IgD-negative memory B cell (primary cell): ENCODE measurements around the gene GRPEL2. TPM values are rescaled to one million over a fixed set of nuclear protein-coding genes. Genes with fewer than 3 reads are reported as not detected.
"Not testable (repeated sequence)": the region's sequence is repeated elsewhere in the genome, so short reads cannot be mapped to it uniquely, and the experiment has no call there.

ENCODE experiments used
- H3K27ac Mint-ChIP-seq, 3 donors: one replicate each; pipeline ENCODE4 v1.8.0; 2020 to 2022; ENCODE audit warnings: mild to moderate bottlenecking in 3 of 3, mixed read lengths in 3 of 3, moderate library complexity in 1 of 3
- H3K27me3 Mint-ChIP-seq: one replicate; pipeline ENCODE4 v1.8.0; 2021; ENCODE audit warnings: mixed read lengths
- H3K36me3 Mint-ChIP-seq: one replicate; pipeline ENCODE4 v1.8.0; 2020; ENCODE audit warnings: mild to moderate bottlenecking, mixed read lengths
- H3K4me1 Mint-ChIP-seq, 3 donors: one replicate each; pipeline ENCODE4 v1.8.0; 2020 to 2022; ENCODE audit warnings: mixed read lengths in 3 of 3, mild to moderate bottlenecking in 1 of 3
- H3K4me3 Mint-ChIP-seq, 4 donors: one replicate each; pipeline ENCODE4 v1.8.0; 2020 to 2022; ENCODE audit warnings: mild to moderate bottlenecking in 4 of 4, mixed read lengths in 4 of 4, moderate library complexity in 3 of 4
- H3K9me3 Mint-ChIP-seq, 3 donors: one replicate each; pipeline ENCODE4 v1.8.0; 2020 to 2021; ENCODE audit warnings: mixed read lengths in 3 of 3, mild to moderate bottlenecking in 1 of 3
- polyA plus RNA-seq: library from polyadenylated mRNA; unstranded; fragments of 300-500 nt; fragmentation: Illumina TruSeq; gene quantifications from one replicate; pipeline ENCODE4 v1.2.3, GENCODE V29; 2021

GRPEL2 gene
- polyA plus RNA-seq, 1 donor from 2014 or later, result 1.8 TPM

- H3K4me3 Mint-ChIP-seq, result no peak overlapping the region
- H3K36me3 Mint-ChIP-seq, result no peaks in the 10 kb centered on the region
- H3K4me1 Mint-ChIP-seq, result peaks cover 0 to 3% (median 1%) of the 10 kb centered on the region in 3 donors
- H3K9me3 Mint-ChIP-seq, result no peaks in the 10 kb centered on the region
- H3K27me3 Mint-ChIP-seq, result peaks cover 5% of the 10 kb centered on the region
- H3K27ac Mint-ChIP-seq, result peak overlapping the region in 1 of 3 donors; percentile 26
Observed at GRCh38 chr5:149386166-149386565, 40.9 kb downstream of the GRPEL2 start.

GRCh38 chr5:149387081-149387631 lies 41.9 kb downstream of the GRPEL2 start:
- H3K27ac Mint-ChIP-seq, result no peak overlapping the region
- H3K4me3 Mint-ChIP-seq, result peak overlapping the region in 1 of 4 donors; percentile 55
- no peaks in the 10 kb centered on the region for H3K4me1 Mint-ChIP-seq
- H3K9me3 Mint-ChIP-seq, result no peaks in the 10 kb centered on the region
- H3K27me3 Mint-ChIP-seq, result peaks cover 4% of the 10 kb centered on the region
- H3K36me3 Mint-ChIP-seq, result no peaks in the 10 kb centered on the region

GRCh38 chr5:149387982-149388381 lies 42.7 kb downstream of the GRPEL2 start:
- Mint-ChIP-seq H3K27me3 (peaks cover 4% of the 10 kb centered on the region), H3K4me1 (no peaks in the 10 kb centered on the region), H3K27ac (no peak overlapping the region), H3K4me3 (no peak overlapping the region), H3K36me3 (no peaks in the 10 kb centered on the region), H3K9me3 (no peaks in the 10 kb centered on the region)

- no peaks in the 10 kb centered on the region for H3K4me1 Mint-ChIP-seq
- H3K9me3 Mint-ChIP-seq, result no peaks in the 10 kb centered on the region
- peaks cover 4% of the 10 kb centered on the region for H3K27me3 Mint-ChIP-seq
- H3K36me3 Mint-ChIP-seq, result no peaks in the 10 kb centered on the region
- H3K27ac Mint-ChIP-seq, result no peak overlapping the region
- no peak overlapping the region for H3K4me3 Mint-ChIP-seq
Observed at GRCh38 chr5:149388498-149389190, 43.3 kb downstream of the GRPEL2 start.

GRCh38 chr5:149389552-149390495 lies 44.5 kb downstream of the GRPEL2 start:
- H3K4me1 Mint-ChIP-seq, result no peaks in the 10 kb centered on the region
- no peaks in the 10 kb centered on the region for H3K36me3 Mint-ChIP-seq
- H3K9me3 Mint-ChIP-seq, result no peaks in the 10 kb centered on the region
- H3K27me3 Mint-ChIP-seq, result peaks cover 4% of the 10 kb centered on the region
- no peak overlapping the region for H3K27ac Mint-ChIP-seq
- no peak overlapping the region for H3K4me3 Mint-ChIP-seq

GRCh38 chr5:149391076-149391475 lies 45.8 kb downstream of the GRPEL2 start:
- not testable (repeated sequence) for H3K4me3 Mint-ChIP-seq, H3K27ac Mint-ChIP-seq, H3K36me3 Mint-ChIP-seq, H3K9me3 Mint-ChIP-seq, H3K4me1 Mint-ChIP-seq, H3K27me3 Mint-ChIP-seq

GRCh38 chr5:149391524-149391923 lies 46.2 kb downstream of the GRPEL2 start:
- H3K4me3 Mint-ChIP-seq, result no peak overlapping the region
- no peaks in the 10 kb centered on the region for H3K9me3 Mint-ChIP-seq
- no peak overlapping the region for H3K27ac Mint-ChIP-seq
- peaks cover 4% of the 10 kb centered on the region for H3K27me3 Mint-ChIP-seq
- no peaks in the 10 kb centered on the region for H3K36me3 Mint-ChIP-seq
- H3K4me1 Mint-ChIP-seq, result no peaks in the 10 kb centered on the region

- H3K9me3 Mint-ChIP-seq, result no peaks in the 10 kb centered on the region
- H3K27ac Mint-ChIP-seq, result no peak overlapping the region
- no peaks in the 10 kb centered on the region for H3K4me1 Mint-ChIP-seq
- no peak overlapping the region for H3K4me3 Mint-ChIP-seq
- H3K36me3 Mint-ChIP-seq, result no peaks in the 10 kb centered on the region
- peaks cover 4% of the 10 kb centered on the region for H3K27me3 Mint-ChIP-seq
Observed at GRCh38 chr5:149392718-149393117, 47.4 kb downstream of the GRPEL2 start.

- H3K4me3 Mint-ChIP-seq, H3K9me3 Mint-ChIP-seq, H3K4me1 Mint-ChIP-seq, H3K27me3 Mint-ChIP-seq, H3K36me3 Mint-ChIP-seq, H3K27ac Mint-ChIP-seq: not testable (repeated sequence)
Observed at GRCh38 chr5:149394996-149395395, 49.7 kb downstream of the GRPEL2 start.

- no peaks in the 10 kb centered on the region for H3K4me1 Mint-ChIP-seq
- no peak overlapping the region for H3K27ac Mint-ChIP-seq
- H3K27me3 Mint-ChIP-seq, result peaks cover 9% of the 10 kb centered on the region
- no peaks in the 10 kb centered on the region for H3K9me3 Mint-ChIP-seq
- H3K36me3 Mint-ChIP-seq, result peaks cover 3% of the 10 kb centered on the region
- no peak overlapping the region for H3K4me3 Mint-ChIP-seq
Observed at GRCh38 chr5:149397530-149397929, 52.2 kb downstream of the GRPEL2 start.

GRCh38 chr5:149398747-149399266 lies 53.5 kb downstream of the GRPEL2 start:
- not testable (repeated sequence) for H3K27ac Mint-ChIP-seq, H3K4me3 Mint-ChIP-seq, H3K4me1 Mint-ChIP-seq, H3K27me3 Mint-ChIP-seq, H3K9me3 Mint-ChIP-seq, H3K36me3 Mint-ChIP-seq

- peaks cover 0 to 2% (median 0%) of the 10 kb centered on the region in 3 donors for H3K9me3 Mint-ChIP-seq
- H3K36me3 Mint-ChIP-seq, result peaks cover 3% of the 10 kb centered on the region
- H3K4me3 Mint-ChIP-seq, result no peak overlapping the region
- peaks cover 9% of the 10 kb centered on the region for H3K27me3 Mint-ChIP-seq
- no peak overlapping the region for H3K27ac Mint-ChIP-seq
- no peaks in the 10 kb centered on the region for H3K4me1 Mint-ChIP-seq
Observed at GRCh38 chr5:149399775-149400174, 54.5 kb downstream of the GRPEL2 start.

GRCh38 chr5:149400304-149400703 lies 55.0 kb downstream of the GRPEL2 start:
- no peaks in the 10 kb centered on the region for H3K4me1 Mint-ChIP-seq
- H3K27ac Mint-ChIP-seq, result no peak overlapping the region
- H3K4me3 Mint-ChIP-seq, result no peak overlapping the region
- H3K27me3 Mint-ChIP-seq, result peaks cover 9% of the 10 kb centered on the region
- H3K36me3 Mint-ChIP-seq, result peaks cover 3% of the 10 kb centered on the region
- peaks cover 0 to 2% (median 0%) of the 10 kb centered on the region in 3 donors for H3K9me3 Mint-ChIP-seq

GRCh38 chr5:149401051-149401450 lies 55.8 kb downstream of the GRPEL2 start:
- Mint-ChIP-seq H3K9me3 (peaks cover 0 to 2% (median 0%) of the 10 kb centered on the region in 3 donors), H3K27ac (no peak overlapping the region), H3K36me3 (peaks cover 3% of the 10 kb centered on the region), H3K4me3 (no peak overlapping the region), H3K27me3 (peaks cover 9% of the 10 kb centered on the region), H3K4me1 (no peaks in the 10 kb centered on the region)

- peaks cover 3% of the 10 kb centered on the region for H3K36me3 Mint-ChIP-seq
- H3K27ac Mint-ChIP-seq, result no peak overlapping the region
- no peaks in the 10 kb centered on the region for H3K4me1 Mint-ChIP-seq
- peaks cover 9% of the 10 kb centered on the region for H3K27me3 Mint-ChIP-seq
- peaks cover 0 to 2% (median 0%) of the 10 kb centered on the region in 3 donors for H3K9me3 Mint-ChIP-seq
- H3K4me3 Mint-ChIP-seq, result no peak overlapping the region
Observed at GRCh38 chr5:149402291-149402690, 57.0 kb downstream of the GRPEL2 start.
